ENCODE measurements around the gene APOH.

DNA sequence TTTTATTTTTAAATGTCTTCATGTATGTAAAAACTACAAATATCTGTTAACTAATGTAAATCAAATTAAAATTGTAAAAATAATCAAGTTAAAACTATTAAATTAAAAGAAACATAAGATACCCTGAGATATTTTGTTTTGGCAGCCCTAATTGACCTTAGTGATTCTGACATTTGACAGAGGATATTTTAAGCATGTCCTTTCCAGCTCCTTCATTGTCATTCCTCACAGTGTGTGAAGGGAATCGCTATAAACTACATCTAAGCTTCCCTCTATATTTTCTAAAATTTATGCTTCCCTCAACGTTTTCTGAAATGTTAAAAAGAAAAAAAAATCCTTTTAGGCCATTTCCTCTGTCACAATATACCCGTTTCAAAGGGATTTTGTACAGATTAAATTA lies 57.5 kb downstream of the APOH start:
- no peak for TF ChIP-seq POLR2AphosphoS5 (IDR thresholded peaks at IDR 0.05; ENCODE audit: borderline replicate concordance, low read depth, low read length)
- TF ChIP-seq EZH2 (IDR thresholded peaks at IDR 0.05), result no peak

All from SK-N-MC (cell line).